Mesenteric fat pad (tissue), 1 donor: Measurements from ENCODE around the gene PRDM13. TPM values are rescaled to one million over a fixed set of nuclear protein-coding genes. Genes with fewer than 3 reads are reported as not detected.

Experiments used
- DNase-seq: peaks from one replicate; pipeline ENCODE4 v3.0.0-alpha.2; 2020; ENCODE audit warnings: low spot score
- total RNA-seq: library from RNA; stranded (reverse); fragmentation: NEBNext Ultra II Directional; extraction: Animal tissue kit (Norgen Biotek cat#: 25700); gene quantifications from one replicate; pipeline ENCODE4 v1.2.1, GENCODE V29; 2021
- donor health status: DM: yes; HTN: yes; CAD: no.

PRDM13 gene
- total RNA-seq, 1 donor from 2014 or later = not detected

DNA sequence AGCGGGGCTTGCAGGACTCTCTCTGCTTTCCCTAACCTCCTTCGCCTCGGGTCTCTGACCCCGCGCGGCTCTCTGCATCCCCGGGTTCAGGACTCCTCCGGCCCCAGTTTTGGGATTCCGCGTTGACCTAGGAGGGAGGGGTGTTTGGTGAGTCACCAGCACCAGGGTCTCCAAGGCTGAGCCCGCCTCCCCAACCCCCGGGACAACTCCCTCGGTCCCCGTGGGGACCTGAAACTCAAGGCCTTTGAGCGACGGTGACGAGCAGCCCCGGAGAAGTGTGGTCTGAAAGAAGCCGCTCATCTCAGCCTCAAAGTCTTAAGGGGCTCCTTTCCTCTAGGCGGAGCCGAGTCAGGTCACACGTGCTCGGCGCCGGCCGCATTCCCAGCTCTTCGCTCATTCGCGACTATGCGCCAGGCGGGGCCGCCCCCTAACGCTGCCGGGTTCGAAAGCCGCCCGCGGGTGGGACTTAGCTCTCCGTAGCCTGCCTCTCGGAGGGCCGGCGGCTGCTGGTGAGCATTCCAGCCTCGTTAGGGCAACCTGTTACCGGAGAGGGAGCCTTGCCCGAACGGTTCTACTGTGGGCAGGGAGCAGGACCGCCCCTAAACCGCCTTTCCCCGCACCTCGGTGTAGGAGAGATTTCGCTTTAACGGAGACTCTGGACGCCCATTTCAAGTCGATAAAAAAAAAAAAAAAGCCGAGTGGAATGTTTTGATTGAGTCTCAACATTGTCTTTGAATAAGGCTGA lies 3.0 kb upstream of the PRDM13 start:
- no peak for DNase-seq

DNA sequence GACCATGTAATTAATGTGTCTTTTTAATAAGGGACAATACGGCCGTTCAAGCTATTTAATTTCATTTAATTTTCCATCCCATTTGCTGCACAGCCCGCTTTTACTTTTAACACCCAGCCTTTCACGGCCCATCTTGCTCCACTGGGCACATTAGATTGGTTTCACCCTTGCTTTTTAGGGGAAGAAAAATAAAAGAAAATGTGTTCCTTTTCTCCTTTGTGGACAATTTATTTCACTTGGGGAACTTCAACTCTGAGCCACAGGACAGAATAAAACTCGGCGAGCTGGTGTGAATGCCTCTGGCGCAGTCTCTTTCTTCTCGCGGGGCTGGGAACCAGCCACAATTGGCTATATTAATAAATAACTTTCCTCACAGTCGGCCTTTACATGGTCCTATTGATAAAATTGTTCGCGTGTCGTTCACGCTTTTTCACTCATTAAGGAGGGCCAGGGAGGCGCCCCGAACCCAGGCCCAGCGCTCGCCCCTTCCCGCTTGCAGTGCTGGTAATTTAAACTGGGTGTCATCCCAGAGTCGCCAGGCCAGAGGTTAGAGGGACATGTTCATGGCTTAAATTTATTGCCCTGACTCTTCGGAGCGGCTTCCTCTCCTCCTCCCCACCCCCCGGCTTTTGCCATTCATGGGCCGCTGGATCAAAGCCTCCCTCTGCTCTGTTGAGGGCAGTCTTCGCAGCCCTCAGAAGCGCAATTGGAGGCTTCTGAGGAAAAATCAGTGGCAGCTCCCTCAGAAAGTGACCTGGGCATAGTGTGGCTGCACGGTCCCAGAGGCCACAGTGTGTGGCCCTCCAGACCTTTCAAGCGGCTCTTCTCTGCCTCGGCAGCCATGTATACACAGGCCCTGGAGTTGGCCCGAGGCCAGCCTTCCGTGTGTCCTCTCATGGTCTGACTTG lies 2.2 kb upstream of the PRDM13 start:
- DNase-seq = no peak

DNA sequence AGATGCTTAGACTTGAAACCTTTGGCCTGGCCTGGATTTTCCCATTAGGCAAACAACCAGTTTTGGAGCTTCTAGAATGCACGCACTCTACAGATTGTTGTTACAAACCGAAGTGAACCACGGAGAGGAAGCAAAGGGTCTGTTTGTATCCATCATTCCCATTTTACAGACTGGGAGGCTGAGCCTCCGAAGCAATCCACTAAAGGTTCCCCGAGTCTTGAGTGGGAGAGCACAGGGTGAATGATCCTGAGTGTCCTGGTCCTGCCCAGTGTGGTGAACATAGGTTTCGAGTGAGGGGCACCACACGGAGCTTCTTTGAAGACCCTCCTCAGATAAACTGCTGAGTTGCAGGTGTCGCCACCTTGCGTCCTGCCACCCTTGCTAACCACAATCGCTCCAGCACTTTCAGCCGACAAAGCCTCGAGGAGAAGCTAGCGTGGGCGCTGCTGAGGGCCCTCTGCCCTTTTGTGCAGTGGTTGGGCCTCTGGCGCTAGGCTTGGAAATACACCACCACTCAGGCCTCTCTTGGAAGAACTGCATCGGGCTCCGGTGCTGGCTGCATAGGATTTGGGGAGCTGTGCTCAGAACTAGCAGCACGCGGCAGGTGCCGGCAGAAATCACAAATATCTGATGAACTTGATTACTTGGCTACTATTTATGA lies 1.4 kb upstream of the PRDM13 start:
- no peak for DNase-seq

DNA sequence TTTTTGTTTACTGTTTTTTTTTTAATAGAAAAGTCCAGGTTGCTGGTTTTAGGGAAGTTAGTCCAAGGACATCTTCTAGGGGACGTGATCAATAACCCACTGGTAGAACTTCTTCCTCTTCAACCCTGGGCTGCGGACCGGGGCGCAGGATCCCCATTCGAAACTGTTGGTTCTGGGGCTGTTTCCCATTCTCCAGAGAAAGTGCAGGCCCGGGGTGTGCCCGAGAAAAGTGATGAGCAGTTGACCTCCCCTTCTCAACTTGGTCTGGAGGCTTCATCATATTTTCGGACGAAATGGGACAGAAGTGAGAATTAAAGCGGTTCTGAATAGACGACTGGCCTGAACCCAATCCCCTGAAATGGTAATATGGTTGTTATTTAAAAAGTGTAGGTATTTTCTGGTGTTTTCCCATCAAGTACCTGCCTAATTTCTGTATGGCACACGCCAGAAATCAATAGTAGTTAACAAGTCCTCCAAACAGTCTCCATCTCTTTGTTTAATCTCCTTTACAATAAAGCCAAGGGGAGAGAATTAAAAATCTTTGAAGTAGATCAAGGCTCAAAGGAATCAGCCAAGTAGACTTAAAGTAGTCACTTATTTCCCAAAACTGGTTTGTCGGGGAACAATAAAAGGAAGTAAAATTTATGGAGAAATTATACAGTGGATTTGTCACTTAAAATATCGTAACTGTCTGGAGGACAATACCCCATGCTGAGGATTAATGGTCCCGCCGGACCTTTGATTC lies 550 bp upstream of the PRDM13 start:
- DNase-seq = no peak

DNA sequence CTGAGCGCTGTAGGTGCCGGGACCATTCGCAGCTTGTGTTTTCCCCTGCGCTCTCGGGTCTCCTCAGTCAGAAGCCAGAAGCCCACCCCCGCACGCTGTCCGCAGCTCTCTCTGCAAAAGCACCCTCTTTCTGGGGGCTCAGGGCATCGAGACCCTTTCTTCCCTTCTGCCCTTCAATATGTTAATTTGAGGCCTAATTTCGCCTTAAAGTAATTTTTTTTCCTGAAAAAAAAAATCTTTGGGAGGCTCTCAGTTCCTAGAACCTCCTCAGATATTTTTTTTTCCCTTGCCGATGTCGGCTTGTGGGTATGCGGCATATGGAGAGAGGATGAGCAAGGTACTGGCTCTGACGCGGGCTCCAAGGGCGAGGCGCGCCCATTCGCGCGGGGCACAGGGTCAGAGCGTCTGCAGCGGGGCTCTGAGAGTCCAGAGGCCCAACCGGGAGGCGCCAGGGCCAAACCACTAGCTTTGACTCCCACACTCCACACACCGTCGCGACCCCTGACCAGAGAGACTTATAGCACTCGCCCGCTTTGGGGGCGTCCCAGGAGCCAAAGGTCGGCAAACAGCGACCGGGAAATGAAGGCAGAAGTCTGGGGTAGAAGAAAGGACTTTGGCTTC lies 893 bp downstream of the PRDM13 start:
- DNase-seq = no peak

DNA sequence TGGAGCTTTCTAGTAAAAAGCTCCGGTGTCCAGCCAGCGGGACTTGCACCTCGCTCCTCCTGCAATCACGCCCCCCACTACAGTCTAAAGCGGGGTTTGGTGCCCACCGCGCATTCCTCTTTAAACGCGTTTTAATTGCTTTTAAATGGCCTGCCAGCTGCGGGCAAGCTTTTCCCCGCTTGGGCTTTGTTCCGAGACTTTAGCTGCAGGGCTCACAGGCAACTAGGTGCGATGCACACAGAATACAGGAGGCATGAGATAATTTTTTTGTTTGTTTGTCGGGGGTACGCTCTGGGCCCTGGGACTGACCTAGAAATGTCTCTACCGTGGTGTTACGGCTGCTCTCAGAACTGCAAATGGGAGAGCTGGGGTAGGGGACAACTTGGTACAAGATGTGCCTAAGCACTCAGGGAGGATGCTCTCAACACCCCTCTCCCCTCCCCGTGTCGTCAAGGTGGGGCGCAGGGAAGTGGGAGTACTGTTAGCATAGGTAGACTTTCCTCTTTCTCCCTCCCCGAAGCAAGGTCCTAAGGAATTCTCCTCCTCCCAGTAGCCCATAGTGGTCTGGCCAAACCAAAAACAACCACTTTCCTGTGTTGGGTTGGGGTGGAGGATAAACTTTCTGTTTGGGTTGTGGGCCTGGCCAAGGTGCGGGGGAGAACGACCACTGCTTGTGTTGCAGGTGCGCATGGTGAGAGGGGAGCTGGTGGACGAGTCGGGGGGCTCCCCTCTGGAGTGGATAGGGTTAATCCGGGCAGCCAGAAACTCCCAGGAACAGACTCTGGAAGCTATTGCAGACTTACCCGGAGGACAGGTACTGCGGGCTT lies 1.6 kb downstream of the PRDM13 start:
- no peak for DNase-seq

DNA sequence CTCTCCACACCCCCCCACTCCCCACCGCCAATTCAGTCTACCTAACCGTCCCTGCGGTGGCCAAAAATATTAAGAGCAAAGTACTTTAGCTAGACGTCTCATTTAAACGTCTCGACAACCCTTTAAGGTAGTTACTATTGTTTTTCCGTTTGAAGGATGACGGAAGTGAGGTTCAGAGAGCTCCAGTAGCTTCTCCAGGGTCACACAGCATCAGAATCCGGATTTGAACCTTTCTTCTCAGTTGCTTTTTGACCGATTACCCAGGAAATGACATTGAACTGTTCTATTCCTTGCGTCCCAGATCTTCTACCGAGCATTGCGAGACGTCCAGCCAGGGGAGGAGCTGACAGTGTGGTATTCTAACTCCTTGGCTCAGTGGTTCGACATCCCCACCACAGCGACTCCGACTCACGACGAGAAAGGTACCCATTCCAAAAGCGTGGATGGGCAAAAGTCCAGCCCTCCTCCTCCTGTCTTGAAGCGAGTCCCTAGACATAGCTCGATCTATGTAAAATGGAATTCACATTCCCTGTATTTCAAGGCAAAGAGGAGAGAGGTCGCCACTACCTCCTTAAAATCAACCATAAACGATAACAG lies 2.4 kb downstream of the PRDM13 start:
- DNase-seq = no peak

DNA sequence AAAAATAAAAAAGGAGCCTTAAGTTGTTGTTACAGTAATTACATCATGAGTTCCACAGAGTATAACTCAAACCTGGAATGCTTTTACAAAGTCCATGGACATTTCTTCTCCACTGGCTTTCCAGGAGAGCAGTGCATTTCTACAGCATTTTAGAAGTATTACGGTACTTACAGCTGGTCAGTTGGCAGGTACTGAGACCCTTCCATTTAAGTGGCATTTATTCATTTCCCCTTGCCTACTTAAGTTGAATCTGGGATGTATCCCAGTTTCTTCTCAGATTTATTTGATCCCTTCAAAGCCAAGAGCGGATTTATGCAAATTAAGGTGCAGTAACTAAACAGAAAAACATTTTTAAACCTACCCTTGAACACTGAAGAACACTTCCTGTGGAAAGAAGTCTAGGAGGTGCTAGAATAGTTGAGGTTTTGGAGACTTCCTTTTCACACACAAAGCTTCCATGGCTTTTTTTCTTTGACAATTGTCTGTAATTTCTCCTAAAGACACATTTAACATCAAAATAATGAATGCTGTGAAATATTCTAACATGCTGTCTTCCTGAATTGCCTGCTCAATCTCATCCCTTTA lies 3.4 kb downstream of the PRDM13 start:
- no peak for DNase-seq

DNA sequence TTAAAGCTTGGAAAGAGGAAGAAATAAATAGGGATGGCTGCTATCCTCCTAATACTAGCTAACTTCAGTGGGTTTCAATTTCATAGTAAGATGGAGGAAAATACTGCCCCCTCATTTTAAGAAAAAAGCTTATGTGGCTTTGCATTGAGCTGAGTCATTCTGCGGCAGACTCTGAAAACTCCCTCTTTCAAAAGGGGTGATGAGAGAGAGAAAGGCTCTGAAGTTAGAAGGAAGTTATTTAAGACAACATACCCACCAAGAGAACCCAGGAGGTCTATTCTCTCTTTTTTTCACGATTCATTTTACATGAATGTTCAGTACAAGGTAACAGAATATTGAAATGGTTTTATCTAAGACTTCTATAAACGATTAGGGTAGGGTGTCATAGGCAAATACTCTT lies 4.5 kb downstream of the PRDM13 start:
- DNase-seq = no peak

DNA sequence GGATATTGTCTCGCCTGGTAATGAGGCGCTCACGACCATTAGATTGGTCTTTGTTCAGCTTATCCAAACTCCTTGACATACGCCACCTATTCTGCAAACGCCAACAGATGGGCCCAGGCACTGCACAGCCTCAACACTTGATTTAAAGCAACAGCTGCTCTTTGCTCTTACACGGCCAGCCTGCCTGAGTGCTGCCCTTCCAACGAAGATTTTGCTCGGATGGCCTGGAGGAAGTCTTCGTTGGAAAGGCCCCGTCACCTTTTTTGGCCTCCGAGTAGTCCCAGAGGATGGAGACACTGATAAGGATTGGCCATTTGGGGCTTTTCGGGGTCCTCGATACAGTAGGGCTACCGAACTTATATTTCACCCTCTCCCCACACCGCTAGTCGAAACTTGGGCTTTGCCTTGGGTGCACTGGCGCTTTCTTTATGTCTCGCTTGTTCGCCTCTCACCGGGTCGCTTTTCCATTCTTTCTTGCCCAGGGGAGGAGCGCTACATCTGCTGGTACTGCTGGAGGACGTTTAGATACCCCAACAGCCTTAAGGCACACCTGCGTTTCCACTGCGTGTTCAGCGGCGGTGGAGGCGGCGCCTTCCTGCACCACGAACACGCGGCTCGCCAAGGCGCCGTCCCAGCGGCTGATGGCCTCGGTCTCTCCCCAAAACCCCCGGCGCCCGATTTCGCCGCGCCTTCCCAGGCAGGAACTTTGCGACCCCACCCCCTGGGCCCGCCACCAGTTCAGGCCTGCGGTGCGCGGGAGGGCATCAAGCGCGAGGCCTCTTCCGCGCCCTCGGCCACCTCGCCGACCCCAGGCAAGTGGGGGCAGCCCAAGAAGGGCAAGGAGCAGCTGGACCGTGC lies 6.1 kb downstream of the PRDM13 start:
- no peak for DNase-seq

DNA sequence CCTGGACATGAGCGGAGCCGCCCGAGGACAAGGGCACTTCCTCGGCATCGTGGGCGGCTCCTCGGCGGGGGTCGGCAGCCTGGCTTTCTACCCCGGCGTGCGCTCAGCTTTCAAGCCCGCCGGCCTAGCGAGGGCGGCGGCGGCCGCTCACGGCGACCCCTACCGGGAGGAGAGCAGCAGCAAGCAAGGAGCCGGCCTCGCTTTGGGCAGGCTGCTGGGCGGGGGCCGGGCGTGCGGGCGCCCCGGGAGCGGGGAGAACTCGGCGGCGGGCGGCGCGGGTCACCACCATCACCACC lies 6.7 kb downstream of the PRDM13 start:
- DNase-seq = no peak

DNA sequence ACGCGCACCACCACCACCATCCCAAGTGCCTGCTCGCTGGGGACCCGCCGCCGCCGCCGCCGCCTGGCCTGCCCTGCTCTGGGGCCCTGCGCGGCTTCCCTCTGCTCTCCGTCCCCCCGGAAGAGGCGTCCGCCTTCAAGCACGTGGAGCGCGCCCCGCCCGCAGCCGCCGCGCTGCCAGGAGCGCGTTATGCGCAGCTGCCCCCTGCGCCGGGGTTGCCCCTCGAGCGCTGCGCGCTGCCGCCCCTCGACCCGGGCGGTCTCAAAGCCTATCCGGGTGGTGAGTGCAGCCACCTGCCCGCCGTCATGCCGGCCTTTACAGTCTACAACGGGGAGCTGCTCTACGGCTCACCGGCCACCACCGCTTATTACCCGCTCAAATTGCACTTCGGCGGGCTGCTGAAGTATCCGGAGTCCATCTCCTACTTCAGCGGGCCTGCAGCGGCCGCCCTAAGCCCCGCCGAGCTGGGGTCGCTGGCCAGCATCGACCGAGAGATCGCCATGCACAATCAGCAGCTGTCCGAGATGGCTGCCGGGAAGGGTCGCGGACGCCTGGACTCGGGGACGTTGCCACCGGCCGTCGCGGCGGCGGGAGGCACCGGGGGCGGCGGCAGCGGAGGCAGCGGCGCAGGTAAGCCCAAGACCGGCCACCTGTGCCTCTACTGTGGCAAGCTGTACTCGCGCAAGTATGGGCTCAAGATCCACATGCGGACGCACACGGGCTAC lies 7.2 kb downstream of the PRDM13 start:
- DNase-seq = no peak

DNA sequence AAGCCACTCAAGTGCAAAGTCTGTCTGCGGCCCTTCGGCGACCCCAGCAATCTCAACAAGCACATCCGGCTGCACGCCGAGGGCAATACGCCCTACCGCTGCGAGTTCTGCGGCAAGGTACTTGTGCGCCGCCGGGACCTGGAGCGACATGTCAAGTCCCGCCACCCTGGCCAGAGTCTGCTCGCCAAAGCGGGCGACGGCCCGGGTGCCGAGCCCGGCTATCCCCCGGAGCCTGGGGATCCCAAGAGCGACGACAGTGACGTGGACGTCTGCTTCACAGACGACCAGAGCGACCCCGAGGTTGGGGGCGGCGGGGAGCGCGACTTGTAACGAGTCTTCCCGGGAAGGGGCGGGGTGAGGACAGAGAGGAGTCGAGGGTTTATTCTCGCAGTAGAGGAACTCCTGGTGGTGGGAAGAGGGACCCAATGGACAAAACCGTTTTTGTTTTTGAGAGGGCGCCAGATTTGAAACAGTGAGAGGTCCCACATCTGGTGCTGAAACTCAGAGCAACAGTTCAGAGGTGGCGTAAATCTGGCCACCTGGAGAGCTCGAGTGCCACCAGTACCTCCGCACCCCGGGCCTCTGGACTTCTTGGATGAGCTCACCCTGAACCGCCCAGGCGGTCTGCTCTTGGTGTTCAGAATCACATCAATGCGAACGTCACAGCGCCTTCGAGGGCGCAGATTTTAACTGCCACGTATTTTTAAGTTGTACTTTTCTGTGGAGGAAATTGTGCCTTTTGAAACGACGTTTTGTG lies 8.0 kb downstream of the PRDM13 start:
- no peak for DNase-seq

DNA sequence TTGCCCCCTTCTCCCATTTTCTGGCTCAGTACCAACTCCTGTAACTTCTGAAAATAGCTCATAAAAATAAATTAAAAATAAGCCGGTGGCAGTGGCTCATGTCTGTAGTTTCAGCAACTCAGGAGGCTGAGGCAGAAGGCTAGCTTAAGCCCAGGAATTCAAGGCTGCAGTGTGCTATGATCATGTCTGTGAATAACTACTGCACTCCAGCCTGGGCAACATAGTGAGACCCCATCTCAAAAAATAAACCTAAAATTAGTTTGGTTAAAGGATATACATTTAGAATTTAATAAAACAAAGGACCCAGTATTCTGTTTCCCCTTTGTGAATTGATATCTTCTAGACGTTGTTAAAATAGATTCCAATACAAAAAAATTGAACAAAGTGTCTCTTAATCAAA lies 10.5 kb downstream of the PRDM13 start:
- no peak for DNase-seq

DNA sequence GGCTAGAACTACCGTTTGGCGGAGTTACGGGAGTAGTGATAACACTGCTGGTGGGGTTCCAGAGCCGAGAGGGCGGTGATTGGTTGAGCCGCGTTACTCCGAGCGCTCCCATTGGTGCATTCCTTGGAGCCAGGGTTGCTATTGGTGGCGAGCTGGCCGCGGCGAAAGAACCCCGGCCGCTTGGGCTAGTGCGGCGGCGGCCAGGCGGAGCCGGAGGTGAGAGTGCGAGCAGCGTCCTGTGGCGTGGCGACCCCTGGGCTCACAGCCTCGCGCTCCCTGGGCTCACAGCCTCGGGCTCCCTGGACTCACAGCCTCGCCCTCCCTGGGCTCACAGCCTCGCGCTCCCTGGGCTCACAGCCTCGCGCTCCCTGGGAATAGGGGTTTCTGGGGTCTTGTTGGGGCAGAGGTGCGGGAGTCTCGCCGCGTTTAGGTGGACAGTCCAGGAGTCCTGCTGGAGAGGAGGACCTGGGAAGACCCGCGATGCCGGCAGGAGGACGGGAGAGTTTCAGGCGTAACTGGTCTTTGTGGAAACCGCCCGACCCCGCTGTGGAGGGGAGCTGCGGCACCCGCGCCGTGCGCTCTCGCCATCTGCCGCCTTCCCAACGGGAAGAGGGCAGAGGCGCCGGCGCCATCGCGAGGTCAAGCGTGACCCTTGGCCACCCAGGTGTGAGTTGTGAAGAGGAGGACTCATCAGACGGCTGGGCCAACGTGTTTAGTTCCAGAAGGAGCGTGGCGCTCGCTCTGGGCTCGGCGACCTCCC lies 12.2 kb downstream of the PRDM13 start:
- no peak for DNase-seq

DNA sequence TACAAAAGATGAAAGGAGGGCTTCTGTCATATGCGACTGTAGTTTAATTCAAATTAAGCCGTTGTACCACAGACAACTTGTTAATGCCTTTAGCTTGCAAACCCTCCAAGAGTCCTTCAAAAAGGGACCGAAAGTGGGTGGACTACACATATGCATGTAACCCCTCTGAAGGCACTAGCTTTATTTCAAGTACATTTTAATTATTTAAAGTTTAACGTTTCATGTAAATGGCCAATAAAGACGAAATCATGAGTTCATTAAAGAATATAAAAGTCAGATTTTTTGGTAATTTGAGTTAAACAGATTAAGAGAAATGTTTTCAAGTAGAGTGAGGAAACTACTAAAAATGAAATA lies 12.8 kb downstream of the PRDM13 start:
- no peak for DNase-seq
